ENCODE data around the gene NOL8.

Gene NOL8

DNA sequence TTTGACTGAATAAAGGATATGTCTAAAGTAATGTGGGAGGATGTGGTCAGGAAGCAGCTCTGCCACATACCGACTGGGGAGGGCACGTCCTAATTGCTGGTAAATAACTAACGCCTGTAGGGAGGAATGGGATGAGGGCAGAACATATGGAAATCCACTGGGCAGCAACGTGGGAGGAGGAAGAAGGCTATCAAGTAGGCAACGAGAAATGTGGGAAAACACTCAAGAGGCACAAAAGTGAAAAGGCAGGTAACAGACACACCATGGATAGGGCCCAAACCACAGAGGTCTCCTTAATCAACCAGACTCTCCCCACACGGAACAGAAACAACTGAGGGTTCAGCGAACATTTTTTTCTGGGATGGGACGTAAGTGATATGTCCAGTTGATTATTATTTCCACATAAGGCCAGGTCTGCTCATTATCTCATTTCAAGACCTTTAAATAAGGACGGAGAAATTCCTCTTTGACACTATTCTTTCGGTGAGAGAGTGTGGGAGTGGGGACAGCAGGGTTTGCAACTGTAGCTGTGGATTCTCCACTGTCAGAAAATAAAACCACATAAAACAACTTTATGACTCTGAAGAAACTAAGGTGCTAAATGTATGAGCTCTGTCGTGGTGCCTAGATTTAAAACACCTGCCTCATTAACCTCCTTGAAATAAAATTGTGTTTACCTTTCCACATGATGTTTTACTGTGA lies 48.7 kb downstream of the NOL8 start:
- H3K4me3 ChIP-seq (ENCODE audit: low read depth, low read length) = no peak overlapping the region
- DNase-seq (ENCODE audit: low read depth) = no peak
- TF ChIP-seq, protein P1, sequence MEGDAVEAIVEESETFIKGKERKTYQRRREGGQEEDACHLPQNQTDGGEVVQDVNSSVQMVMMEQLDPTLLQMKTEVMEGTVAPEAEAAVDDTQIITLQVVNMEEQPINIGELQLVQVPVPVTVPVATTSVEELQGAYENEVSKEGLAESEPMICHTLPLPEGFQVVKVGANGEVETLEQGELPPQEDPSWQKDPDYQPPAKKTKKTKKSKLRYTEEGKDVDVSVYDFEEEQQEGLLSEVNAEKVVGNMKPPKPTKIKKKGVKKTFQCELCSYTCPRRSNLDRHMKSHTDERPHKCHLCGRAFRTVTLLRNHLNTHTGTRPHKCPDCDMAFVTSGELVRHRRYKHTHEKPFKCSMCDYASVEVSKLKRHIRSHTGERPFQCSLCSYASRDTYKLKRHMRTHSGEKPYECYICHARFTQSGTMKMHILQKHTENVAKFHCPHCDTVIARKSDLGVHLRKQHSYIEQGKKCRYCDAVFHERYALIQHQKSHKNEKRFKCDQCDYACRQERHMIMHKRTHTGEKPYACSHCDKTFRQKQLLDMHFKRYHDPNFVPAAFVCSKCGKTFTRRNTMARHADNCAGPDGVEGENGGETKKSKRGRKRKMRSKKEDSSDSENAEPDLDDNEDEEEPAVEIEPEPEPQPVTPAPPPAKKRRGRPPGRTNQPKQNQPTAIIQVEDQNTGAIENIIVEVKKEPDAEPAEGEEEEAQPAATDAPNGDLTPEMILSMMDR (conservative IDR thresholded peaks at IDR 0.05; ENCODE audit: low read depth, low read length) = no peak

DNA sequence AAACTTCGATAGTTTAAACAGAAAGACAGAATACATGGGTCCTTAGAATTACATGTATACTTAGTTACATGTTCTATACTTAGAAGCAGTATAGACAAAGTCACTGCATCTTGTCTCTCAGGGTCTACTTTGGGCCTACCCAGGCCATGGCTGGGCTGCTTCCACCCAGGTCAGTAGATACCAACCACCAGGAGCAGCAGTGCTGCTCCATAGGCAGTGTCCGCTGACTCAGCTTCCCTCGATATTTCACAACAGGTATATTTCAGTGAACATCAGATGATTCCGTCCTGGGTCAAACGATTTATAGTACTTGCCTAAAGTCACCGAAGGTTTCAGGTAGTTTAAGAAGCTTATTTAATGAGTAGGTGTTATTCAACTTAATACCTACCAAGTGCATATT lies 49.6 kb downstream of the NOL8 start:
- peak; percentile 26 for DNase-seq (ENCODE audit: low read depth)
- TF ChIP-seq, protein P1 (conservative IDR thresholded peaks at IDR 0.05; ENCODE audit: low read depth, low read length) = peak; percentile 24

DNA sequence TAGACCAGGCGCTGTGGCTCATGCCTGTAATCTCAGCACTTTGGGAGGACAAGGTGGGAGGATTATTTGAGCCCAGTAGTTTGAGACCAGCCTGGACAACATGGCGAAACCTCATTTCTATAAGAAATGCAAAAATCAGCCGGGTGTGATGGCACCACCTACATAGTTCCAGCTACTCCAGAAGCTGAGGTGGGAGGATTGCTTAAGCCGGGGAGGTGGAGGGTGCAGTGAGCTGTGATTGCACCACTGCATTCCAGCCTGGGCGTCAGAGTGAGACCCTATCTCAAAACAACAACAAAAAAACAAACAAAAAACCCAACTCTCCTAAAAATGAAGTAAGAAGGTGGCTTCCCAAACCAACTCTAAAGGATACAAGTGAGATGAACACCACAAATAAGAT lies 54.6 kb downstream of the NOL8 start:
- TF ChIP-seq, protein P1 (conservative IDR thresholded peaks at IDR 0.05; ENCODE audit: low read depth, low read length) = no peak
- no peak for DNase-seq (ENCODE audit: low read depth)
- H3K4me3 ChIP-seq (ENCODE audit: low read depth, low read length) = no peak overlapping the region

More for the DNA sequence above, 49.6 kb downstream of the NOL8 start:
- no peak overlapping the region for H3K4me3 ChIP-seq (ENCODE audit: low read depth, low read length)

DNA sequence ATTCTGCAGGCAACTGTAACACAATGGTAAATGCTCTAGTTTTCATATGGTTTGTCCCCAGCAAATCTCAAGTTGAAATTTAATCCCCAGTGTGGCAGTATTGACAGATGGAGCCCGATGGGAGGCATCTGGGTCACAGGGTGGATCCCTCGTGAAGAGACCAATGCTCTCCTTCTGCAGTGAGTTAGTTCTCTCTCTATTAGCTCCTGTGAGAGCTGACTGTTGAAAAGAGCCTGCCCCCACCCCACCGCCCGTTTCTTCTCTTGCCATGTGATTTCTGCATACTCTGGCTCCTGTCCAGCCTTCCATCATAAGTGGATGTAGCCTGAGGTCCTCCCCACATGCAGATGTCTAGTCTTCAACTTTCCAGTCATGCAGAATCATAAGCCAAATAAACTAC lies 58.7 kb downstream of the NOL8 start:
- H3K4me3 ChIP-seq (ENCODE audit: low read depth, low read length) = no peak overlapping the region
- TF ChIP-seq, protein P1 (conservative IDR thresholded peaks at IDR 0.05; ENCODE audit: low read depth, low read length) = no peak
- peak; percentile 45 for DNase-seq (ENCODE audit: low read depth)

DNA sequence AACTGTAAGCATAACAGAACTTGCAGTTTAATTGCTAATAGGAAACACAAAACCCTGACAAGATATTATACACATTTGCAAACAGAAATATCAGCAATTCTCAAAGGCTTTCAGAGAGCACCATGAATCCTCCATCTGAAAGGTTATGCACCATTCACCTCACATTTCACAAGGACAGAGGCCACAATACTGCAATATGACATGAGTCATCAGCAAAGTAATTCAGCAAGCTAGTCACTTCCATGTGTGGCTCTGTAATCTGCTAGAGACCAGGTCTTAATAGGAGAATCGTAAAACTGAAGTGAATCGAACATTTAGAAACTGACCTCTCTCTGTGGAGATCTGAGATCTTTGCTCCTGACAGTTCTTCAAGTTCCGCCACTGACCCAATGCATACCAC lies 60.0 kb downstream of the NOL8 start:
- peak; percentile 15 for DNase-seq (ENCODE audit: low read depth)
- TF ChIP-seq, protein P1 (conservative IDR thresholded peaks at IDR 0.05; ENCODE audit: low read depth, low read length) = no peak
- H3K4me3 ChIP-seq (ENCODE audit: low read depth, low read length) = no peak overlapping the region

DNA sequence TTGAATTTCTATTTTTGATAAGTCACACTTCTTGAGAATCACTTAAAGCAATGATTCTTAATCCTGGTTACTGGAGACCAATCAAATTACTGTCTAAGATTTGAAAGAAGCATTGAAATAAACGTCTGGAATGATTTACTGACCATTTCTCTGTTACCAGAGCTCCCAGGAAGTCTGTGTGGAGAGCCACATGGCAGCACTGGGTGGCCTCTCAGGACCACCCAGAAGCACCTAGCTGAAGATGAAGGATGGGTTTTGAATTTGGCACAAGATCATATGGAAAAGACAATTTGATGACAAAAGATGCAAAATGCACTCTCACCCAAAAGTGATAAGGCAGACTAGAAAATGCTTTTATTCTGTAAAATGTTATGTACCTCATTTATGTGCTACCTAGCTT lies 62.0 kb downstream of the NOL8 start:
- TF ChIP-seq, protein P1 (conservative IDR thresholded peaks at IDR 0.05; ENCODE audit: low read depth, low read length) = no peak
- H3K4me3 ChIP-seq (ENCODE audit: low read depth, low read length) = no peak overlapping the region

DNA sequence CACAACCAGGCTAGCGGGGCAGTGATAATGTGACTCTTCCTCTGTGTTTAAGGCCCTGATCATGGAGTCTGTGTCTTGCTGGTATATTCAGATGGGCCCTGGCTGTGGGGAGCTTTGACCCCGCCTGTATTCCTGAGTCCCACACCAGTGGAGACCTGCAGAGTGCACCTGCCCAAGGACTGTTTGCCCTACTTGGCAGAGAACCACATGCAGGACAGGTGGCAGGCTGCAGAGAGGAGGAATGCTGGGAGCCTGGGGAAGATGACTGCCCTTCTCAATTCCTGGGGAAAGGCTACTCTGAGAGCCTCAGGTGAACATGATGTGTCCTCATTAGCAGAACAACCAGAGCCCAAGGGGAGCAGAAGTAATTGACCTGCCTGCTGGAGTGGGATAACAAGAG lies 67.8 kb downstream of the NOL8 start:
- no peak overlapping the region for H3K4me3 ChIP-seq (ENCODE audit: low read depth, low read length)
- TF ChIP-seq, protein P1 (conservative IDR thresholded peaks at IDR 0.05; ENCODE audit: low read depth, low read length) = no peak
- no peak for DNase-seq (ENCODE audit: low read depth)

More for the DNA sequence above, 62.0 kb downstream of the NOL8 start:
- DNase-seq (ENCODE audit: low read depth) = no peak

Data from choroid plexus epithelial cell (primary cell).